Lung (tissue), 12 donors: ENCODE measurements around the gene ADI1. TPM values are rescaled to one million over a fixed set of nuclear protein-coding genes. Genes with fewer than 3 reads are reported as not detected.
A peak's percentile ranks its signal among the peaks of the same experiment; 100 is the strongest.
"Not testable (repeated sequence)": the region's sequence is repeated elsewhere in the genome, so short reads cannot be mapped to it uniquely, and the experiment has no call there.

Experiments used
- ATAC-seq: fragments of 200-7000 bp; cut with Tn5 transposase; one replicate; pipeline ENCODE4 v1.9.1; 2020; ENCODE audit warnings: moderate number of reproducible peaks; ENCODE audit not compliant: insufficient read depth, low FRiP score
- DNase-seq, 3 donors: peaks; one replicate each; pipeline ENCODE4 v3.0.0-alpha.2; 2013 to 2017
- H3K27ac ChIP-seq, 2 donors: one replicate each; pipeline ENCODE4 v1.5.1; 2013; ENCODE audit warnings: mild to moderate bottlenecking in 2 of 2, moderate library complexity in 2 of 2, control low read depth in 1 of 2, inconsistent platforms in 1 of 2, low read depth in 1 of 2, low read length in 1 of 2
- H3K27me3 ChIP-seq, 3 donors: one replicate each; pipeline ENCODE4 v1.5.1; 2013; ENCODE audit warnings: low read length in 2 of 3; ENCODE audit not compliant: control insufficient read depth in 3 of 3, insufficient read depth in 3 of 3
- H3K36me3 ChIP-seq, 4 donors: one replicate each; pipeline ENCODE4 v1.5.1; 2013; ENCODE audit warnings: low read length in 4 of 4, mild to moderate bottlenecking in 1 of 4, moderate library complexity in 1 of 4; ENCODE audit not compliant: control insufficient read depth in 4 of 4, insufficient read depth in 4 of 4
- H3K4me1 ChIP-seq, 5 donors: one replicate each; pipeline ENCODE4 v1.5.1; 2013; ENCODE audit warnings: low read length in 5 of 5, mild to moderate bottlenecking in 2 of 5, moderate library complexity in 1 of 5; ENCODE audit not compliant: control insufficient read depth in 5 of 5, insufficient read depth in 5 of 5
- H3K4me3 ChIP-seq: one replicate; pipeline ENCODE4 v1.5.1; 2013; ENCODE audit warnings: mild to moderate bottlenecking, control low read depth, moderate library complexity
- H3K9ac ChIP-seq, 2 donors: one replicate each; pipeline ENCODE4 v1.5.1; 2013; ENCODE audit warnings: low read length in 2 of 2, control low read depth in 1 of 2; ENCODE audit not compliant: insufficient read depth in 1 of 2
- H3K9me3 ChIP-seq, 4 donors: one replicate each; pipeline ENCODE4 v1.5.1; 2013; ENCODE audit warnings: low read length in 3 of 4, mild to moderate bottlenecking in 1 of 4, moderate library complexity in 1 of 4; ENCODE audit not compliant: control insufficient read depth in 4 of 4, insufficient read depth in 3 of 4
- WGBS, 2 donors: extraction: QIAGEN DNeasy Blood & Tissue Kit; methylation state at CpG; one replicate each; pipeline ENCODE4 v1.1.7; 2013; 5-methylcytosine and 5-hydroxymethylcytosine counted together
- polyA plus RNA-seq, 2 donors: library from polyadenylated mRNA; stranded (reverse); fragments of 200-250 nt; gene quantifications; one replicate each; pipeline ENCODE4 v1.2.1, GENCODE V29; 2013
- total RNA-seq, 2 donors: library from RNA; depleted of rRNA in 1 of 2; stranded (reverse); fragments of >200 nt in 1 of 2; gene quantifications; one replicate each; pipeline ENCODE4 v1.2.1, GENCODE V29; 2014 to 2021
- TF ChIP-seq, protein P1 (sequence below): IDR thresholded peaks from 2 replicates; pipeline ENCODE4 v1.5.1; 2012; ENCODE audit warnings: mild to moderate bottlenecking; ENCODE audit errors: control extremely low read depth, extremely low read depth
- donor health status: control.
- donor health status: control.
- donor health status: Bipolar disorder and iron deficiency.
- donor health status: healthy.
- donor health status: DM: yes; HTN: yes; CAD: no.

ADI1 gene
- total and polyA plus RNA-seq, 4 donors: 46.8 to 65.2 (median 55.9) TPM

- Histone ChIP-seq H3K9me3 (no peaks in the 10 kb centered on the region), H3K36me3 (peaks cover 2 to 34% (median 26%) of the 10 kb centered on the region in 4 donors), H3K4me1 (peaks cover 0 to 32% (median 9%) of the 10 kb centered on the region in 5 donors), H3K27ac (no peak overlapping the region), H3K9ac (no peak overlapping the region), H3K27me3 (no peaks in the 10 kb centered on the region), H3K4me3 (no peak overlapping the region)
- no peak for DNase-seq
- WGBS, 2 donors: 94% methylated on average over 11 of the region's 11 CpGs
- ATAC-seq: no peak
- TF ChIP-seq, protein P1, sequence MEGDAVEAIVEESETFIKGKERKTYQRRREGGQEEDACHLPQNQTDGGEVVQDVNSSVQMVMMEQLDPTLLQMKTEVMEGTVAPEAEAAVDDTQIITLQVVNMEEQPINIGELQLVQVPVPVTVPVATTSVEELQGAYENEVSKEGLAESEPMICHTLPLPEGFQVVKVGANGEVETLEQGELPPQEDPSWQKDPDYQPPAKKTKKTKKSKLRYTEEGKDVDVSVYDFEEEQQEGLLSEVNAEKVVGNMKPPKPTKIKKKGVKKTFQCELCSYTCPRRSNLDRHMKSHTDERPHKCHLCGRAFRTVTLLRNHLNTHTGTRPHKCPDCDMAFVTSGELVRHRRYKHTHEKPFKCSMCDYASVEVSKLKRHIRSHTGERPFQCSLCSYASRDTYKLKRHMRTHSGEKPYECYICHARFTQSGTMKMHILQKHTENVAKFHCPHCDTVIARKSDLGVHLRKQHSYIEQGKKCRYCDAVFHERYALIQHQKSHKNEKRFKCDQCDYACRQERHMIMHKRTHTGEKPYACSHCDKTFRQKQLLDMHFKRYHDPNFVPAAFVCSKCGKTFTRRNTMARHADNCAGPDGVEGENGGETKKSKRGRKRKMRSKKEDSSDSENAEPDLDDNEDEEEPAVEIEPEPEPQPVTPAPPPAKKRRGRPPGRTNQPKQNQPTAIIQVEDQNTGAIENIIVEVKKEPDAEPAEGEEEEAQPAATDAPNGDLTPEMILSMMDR: no peak
Measured at GRCh38 chr2:3449936-3450335, 69.4 kb downstream of the ADI1 start.

GRCh38 chr2:3449086-3449485 is 70.2 kb downstream of the ADI1 start:
- Histone ChIP-seq H3K4me3 (no peak overlapping the region), H3K27ac (no peak overlapping the region), H3K4me1 (peaks cover 0 to 32% (median 9%) of the 10 kb centered on the region in 5 donors), H3K9me3 (no peaks in the 10 kb centered on the region), H3K27me3 (no peaks in the 10 kb centered on the region), H3K9ac (peak overlapping the region in 1 of 2 donors; percentile 29), H3K36me3 (peaks cover 2 to 33% (median 28%) of the 10 kb centered on the region in 4 donors)
- TF ChIP-seq, protein P1: no peak
- ATAC-seq: no peak
- 84 to 92% methylated on average over 13 of the region's 13 CpGs for WGBS, 2 donors
- peak; percentile 64 to 82 (median 70) for DNase-seq

GRCh38 chr2:3448441-3448911 is 70.9 kb downstream of the ADI1 start:
- H3K4me3 ChIP-seq, H3K9me3 ChIP-seq, H3K9ac ChIP-seq, H3K27me3 ChIP-seq, ATAC-seq, H3K27ac ChIP-seq: not testable (repeated sequence)
- H3K36me3 ChIP-seq: peaks cover 2 to 37% (median 33%) of the 10 kb centered on the region in 4 donors
- H3K4me1 ChIP-seq: peaks cover 0 to 32% (median 9%) of the 10 kb centered on the region in 5 donors
- peak in 1 of 3 donors; percentile 45 for DNase-seq
- WGBS, 2 donors: 82 to 89% methylated on average over 35 of the region's 35 CpGs

DNA sequence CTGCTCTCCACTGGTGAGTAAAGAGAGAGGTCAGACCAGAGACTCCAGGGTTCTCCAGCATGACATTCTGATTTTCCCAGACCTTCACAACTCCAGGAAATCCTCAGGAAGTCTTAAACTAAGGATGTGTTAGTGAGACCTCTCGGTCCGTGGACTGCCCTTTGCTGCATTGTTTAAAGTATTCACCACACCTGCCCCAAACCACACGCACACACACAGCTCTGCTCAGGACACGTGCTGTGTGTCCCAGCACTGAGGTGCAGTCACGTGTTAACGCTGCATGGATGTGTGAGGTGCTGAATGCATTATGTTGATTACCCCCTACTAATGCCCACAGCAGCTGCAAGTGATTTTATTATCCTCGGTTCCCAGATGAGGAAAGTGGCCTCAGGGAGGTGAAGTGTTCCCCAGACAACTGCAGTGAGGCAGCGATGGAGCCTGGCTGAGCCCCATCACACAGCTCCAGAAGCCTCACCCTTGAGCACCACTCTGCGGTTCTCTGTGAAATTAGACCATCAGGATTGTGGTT is 71.5 kb downstream of the ADI1 start:
- H3K9ac ChIP-seq: no peak overlapping the region
- peak; percentile 21 for ATAC-seq
- H3K27me3 ChIP-seq: no peaks in the 10 kb centered on the region
- peak in 1 of 3 donors; percentile 23 for DNase-seq
- peaks cover 0 to 32% (median 9%) of the 10 kb centered on the region in 5 donors for H3K4me1 ChIP-seq
- TF ChIP-seq, protein P1: no peak
- no peak overlapping the region for H3K27ac ChIP-seq
- 69 to 76% methylated on average over 9 of the region's 9 CpGs for WGBS, 2 donors
- no peaks in the 10 kb centered on the region for H3K9me3 ChIP-seq
- H3K36me3 ChIP-seq: peaks cover 2 to 36% (median 30%) of the 10 kb centered on the region in 4 donors
- H3K4me3 ChIP-seq: no peak overlapping the region

Other genes starting within 250 kb of the ADI1 start
- 10 to 100 TPM; 20.8 to 26.0 TPM for gene EIPR1, start 141.7 kb downstream of the ADI1 start, total RNA-seq
- gene EIPR1, start 141.7 kb downstream of the ADI1 start, polyA plus RNA-seq: 10 to 100 TPM; 12.0 to 26.8 TPM
- 100 to 1,000 TPM in 1 of 2 donors, 10 to 100 TPM in 1; 80.3 to 117 TPM for gene TRAPPC12, start 139.8 kb downstream of the ADI1 start, total RNA-seq
- 100 to 1,000 TPM in 1 of 2 donors, 10 to 100 TPM in 1; 49.9 to 102 TPM for gene TRAPPC12, start 139.8 kb downstream of the ADI1 start, polyA plus RNA-seq
- gene RNASEH1, start 38.8 kb upstream of the ADI1 start, total RNA-seq: 10 to 100 TPM; 13.2 to 24.5 TPM
- gene RNASEH1, start 38.8 kb upstream of the ADI1 start, polyA plus RNA-seq: 10 to 100 TPM in 1 of 2 donors, 1 to 10 TPM in 1; 9.6 to 17.3 TPM
- 1,000 to 10,000 TPM; 1,011 to 1,210 TPM for gene RPS7, start 55.7 kb upstream of the ADI1 start, total RNA-seq
- 1,000 to 10,000 TPM; 1,447 to 3,656 TPM for gene RPS7, start 55.7 kb upstream of the ADI1 start, polyA plus RNA-seq
- 1 to 10 TPM in 1 of 2 donors, under 1 TPM in 1; 0.71 to 2.0 TPM for gene COLEC11, start 75.6 kb upstream of the ADI1 start, total RNA-seq
- gene COLEC11, start 75.6 kb upstream of the ADI1 start, polyA plus RNA-seq: 1 to 10 TPM; 1.9 to 3.7 TPM
- gene ALLC, start 138.7 kb upstream of the ADI1 start, total RNA-seq: not detected
- under 1 TPM in 1 of 2 donors, not detected in 1; 0.06 TPM for gene ALLC, start 138.7 kb upstream of the ADI1 start, polyA plus RNA-seq
- under 1 TPM in 1 of 2 donors, not detected in 1; 0.37 TPM for gene DCDC2C, start 184.0 kb upstream of the ADI1 start, total RNA-seq
- gene DCDC2C, start 184.0 kb upstream of the ADI1 start, polyA plus RNA-seq: not detected